Purkinje cell (primary cell): ENCODE results near the gene FREY1. TPM values are rescaled to one million over a fixed set of nuclear protein-coding genes. Genes with fewer than 3 reads are reported as not detected.

Source experiments
- polyA plus RNA-seq: library from polyadenylated mRNA; unstranded; fragments of >200 nt; fragmentation: Nextera tagmentation; gene quantifications from 2 replicates; pipeline ENCODE4 v1.2.1, GENCODE V29; 2014

Gene FREY1
- polyA plus RNA-seq: not detected in 2 replicates

GRCh38 chr11:45906965-45907611 lies at the start of gene FREY1:
Gene FREY1 (minus strand): TSS chr11:45907271. CDS start chr11:45907245, 26 bp downstream.

GRCh38 chr11:45922425-45923082 lies 15.5 kb upstream of the FREY1 start, which contains the start of gene LARGE2:
Gene LARGE2 (plus strand): TSS chr11:45922656. CDS start chr11:45922883, 227 bp downstream.

GRCh38 chr11:45917623-45918330 lies 10.7 kb upstream of the FREY1 start, which contains the start of gene PEX16:
Gene PEX16 (minus strand): TSS chr11:45917877. CDS start chr11:45917811, 66 bp downstream.

DNA sequence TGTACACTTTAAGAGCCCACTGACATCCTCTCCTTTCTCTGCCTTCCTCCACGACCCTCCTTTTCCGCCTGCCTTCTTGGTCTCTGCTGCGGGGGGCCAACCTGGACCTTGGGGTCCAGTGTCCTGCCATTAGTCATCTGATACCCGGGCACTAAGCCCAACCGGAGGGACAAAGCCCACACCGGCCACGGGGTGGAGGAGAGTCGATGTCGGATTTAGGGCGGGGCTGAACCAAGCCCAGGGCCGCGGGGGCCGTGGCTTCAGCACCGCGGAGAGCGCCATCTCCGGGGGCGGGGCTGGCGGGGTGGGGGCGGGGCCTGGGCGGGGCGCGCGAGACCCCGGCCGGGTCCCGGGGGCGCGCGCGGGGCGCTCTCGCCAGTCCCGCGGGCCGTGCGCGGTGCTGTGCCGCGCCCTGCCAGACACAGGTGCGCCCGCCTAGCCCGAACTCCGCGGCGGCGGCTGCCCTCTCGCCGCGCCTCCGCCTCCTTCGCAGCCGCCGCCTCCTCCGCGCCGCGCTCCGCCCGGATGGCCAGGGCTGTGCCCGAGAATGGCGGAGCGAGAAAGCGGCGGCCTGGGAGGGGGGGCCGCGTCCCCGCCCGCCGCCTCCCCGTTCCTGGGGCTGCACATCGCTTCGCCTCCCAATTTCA lies 21.7 kb downstream of the FREY1 start, which contains the start of gene MAPK8IP1:
Gene MAPK8IP1 (plus strand): TSS at position 378 of the 647 bp plus-strand sequence. CDS start 170 bp downstream, at position 548.

Other genes starting within 250 kb of the FREY1 start
- 3.8 and 9.0 TPM in 2 replicates for gene CHST1, start 241.6 kb downstream of the FREY1 start, polyA plus RNA-seq
- 6.5 and 7.9 TPM in 2 replicates for gene SLC35C1, start 102.1 kb downstream of the FREY1 start, polyA plus RNA-seq
- gene CRY2, start 59.8 kb downstream of the FREY1 start, polyA plus RNA-seq: 9.3 and 13.3 TPM in 2 replicates
- gene MAPK8IP1, start 21.6 kb downstream of the FREY1 start, polyA plus RNA-seq: 1.4 and 3.3 TPM in 2 replicates
- 0.70 and 2.4 TPM in 2 replicates for gene PEX16, start 10.6 kb upstream of the FREY1 start, polyA plus RNA-seq
- not detected in 2 replicates for gene LARGE2, start 15.4 kb upstream of the FREY1 start, polyA plus RNA-seq
- 1.6 and 5.3 TPM in 2 replicates for gene PHF21A, start 214.2 kb upstream of the FREY1 start, polyA plus RNA-seq